GM06990 (cell line): ENCODE data around the gene VDAC2.

Source experiments
- DNase-seq: peaks from one replicate; pipeline ENCODE4 v3.0.0-alpha.2; 2011; ENCODE audit not compliant: insufficient read length; ENCODE audit errors: extremely low read depth
- H3K27me3 ChIP-seq: replicated peaks from 2 replicates; pipeline ENCODE4 v1.6.0; 2011; ENCODE audit warnings: low read length; ENCODE audit not compliant: control insufficient read depth, insufficient read depth
- H3K36me3 ChIP-seq: 2 replicates; pipeline ENCODE4 v1.5.1; 2011; ENCODE audit warnings: low read length; ENCODE audit not compliant: control insufficient read depth, insufficient read depth
- H3K4me3 ChIP-seq: replicated peaks from 2 replicates; pipeline ENCODE4 v1.5.1; 2011; ENCODE audit warnings: low read depth, mild to moderate bottlenecking, control low read depth, low read length
- TF ChIP-seq, protein P1 (sequence below): IDR thresholded peaks from 2 replicates; pipeline ENCODE4 v1.5.1; 2011; ENCODE audit warnings: low read length, control low read depth, mild to moderate bottlenecking, inconsistent platforms; ENCODE audit not compliant: insufficient read depth, poor library complexity, severe bottlenecking

VDAC2 gene

DNA sequence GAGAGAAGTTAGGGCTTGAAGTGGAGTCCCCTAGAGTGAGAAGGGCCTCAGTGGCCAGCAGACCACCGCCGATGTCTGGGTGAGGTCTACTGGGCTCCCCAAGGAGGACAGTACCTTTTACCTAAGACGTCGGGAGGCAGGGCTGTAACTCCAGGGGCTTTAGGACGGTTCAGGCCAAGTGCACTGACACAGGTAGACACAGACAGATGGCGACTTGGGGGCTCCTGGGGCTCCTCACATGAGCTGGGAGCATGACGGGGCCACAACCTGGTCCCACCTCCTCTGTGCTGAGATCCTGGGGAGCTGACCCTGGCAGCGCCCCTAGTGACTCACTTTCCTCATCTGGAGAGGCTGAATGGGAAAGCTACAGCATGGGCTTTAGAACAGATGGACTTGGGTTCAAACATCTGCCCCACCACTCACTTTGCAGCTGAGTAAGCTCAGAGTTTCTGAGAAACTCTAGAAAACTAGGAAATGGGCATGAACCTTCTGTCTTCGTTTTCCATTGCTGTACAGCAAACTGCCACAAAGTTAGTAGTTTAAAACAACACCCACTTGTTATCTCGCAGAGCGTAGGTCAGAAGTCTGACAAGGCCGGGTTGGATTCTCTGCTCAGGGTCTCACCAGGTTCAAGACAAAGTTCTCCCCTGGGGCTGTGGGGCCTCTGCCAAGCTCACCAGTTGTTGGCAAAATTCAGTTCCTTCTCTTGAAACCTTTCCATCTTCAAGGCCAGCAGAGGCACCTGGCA lies 29.9 kb downstream of the VDAC2 start:
- no peak for DNase-seq
- TF ChIP-seq, protein P1, sequence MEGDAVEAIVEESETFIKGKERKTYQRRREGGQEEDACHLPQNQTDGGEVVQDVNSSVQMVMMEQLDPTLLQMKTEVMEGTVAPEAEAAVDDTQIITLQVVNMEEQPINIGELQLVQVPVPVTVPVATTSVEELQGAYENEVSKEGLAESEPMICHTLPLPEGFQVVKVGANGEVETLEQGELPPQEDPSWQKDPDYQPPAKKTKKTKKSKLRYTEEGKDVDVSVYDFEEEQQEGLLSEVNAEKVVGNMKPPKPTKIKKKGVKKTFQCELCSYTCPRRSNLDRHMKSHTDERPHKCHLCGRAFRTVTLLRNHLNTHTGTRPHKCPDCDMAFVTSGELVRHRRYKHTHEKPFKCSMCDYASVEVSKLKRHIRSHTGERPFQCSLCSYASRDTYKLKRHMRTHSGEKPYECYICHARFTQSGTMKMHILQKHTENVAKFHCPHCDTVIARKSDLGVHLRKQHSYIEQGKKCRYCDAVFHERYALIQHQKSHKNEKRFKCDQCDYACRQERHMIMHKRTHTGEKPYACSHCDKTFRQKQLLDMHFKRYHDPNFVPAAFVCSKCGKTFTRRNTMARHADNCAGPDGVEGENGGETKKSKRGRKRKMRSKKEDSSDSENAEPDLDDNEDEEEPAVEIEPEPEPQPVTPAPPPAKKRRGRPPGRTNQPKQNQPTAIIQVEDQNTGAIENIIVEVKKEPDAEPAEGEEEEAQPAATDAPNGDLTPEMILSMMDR: no peak
- Histone ChIP-seq H3K27me3 (no peaks in the 10 kb centered on the region; the same call in 1 of the 2 replicates), H3K4me3 (no peak overlapping the region), H3K36me3 (no peaks in the 10 kb centered on the region)

DNA sequence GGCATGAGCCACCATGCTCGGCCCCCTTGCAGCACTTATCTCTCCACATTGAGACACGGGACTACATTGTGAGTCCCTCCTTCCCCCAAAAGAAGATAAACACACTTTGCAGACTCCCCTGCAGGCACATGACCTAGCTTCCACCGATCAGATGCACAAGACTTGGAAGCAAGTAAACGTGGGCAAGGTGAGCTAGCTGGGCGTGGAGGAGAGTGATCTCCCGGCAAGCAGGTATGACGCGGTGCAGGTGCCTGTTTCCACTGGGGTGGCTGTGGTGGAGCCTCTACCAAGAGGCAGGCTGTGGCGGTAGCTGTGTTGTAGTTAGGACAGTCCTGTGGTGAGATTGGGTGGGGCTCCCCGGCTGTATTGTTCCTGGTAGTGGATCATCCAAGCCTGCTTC lies 32.8 kb downstream of the VDAC2 start:
- DNase-seq: no peak
- Histone ChIP-seq H3K4me3 (no peak overlapping the region), H3K27me3 (no peaks in the 10 kb centered on the region; the same call in 1 of the 2 replicates), H3K36me3 (no peaks in the 10 kb centered on the region)
- TF ChIP-seq, protein P1: no peak

- H3K36me3 ChIP-seq: no peaks in the 10 kb centered on the region
- no peak overlapping the region for H3K4me3 ChIP-seq
- no peak for DNase-seq
- TF ChIP-seq, protein P1: no peak
- H3K27me3 ChIP-seq: no peaks in the 10 kb centered on the region
Observed at GRCh38 chr10:75244487-75245353, 34.1 kb downstream of the VDAC2 start.

GRCh38 chr10:75245354-75246250 lies 35.0 kb downstream of the VDAC2 start:
- H3K4me3 ChIP-seq: no peak overlapping the region
- DNase-seq: no peak
- TF ChIP-seq, protein P1: no peak
- H3K27me3 ChIP-seq: no peaks in the 10 kb centered on the region
- H3K36me3 ChIP-seq: no peaks in the 10 kb centered on the region

GRCh38 chr10:75246506-75246905 lies 35.9 kb downstream of the VDAC2 start:
- TF ChIP-seq, protein P1: no peak
- Histone ChIP-seq H3K4me3 (no peak overlapping the region), H3K27me3 (no peaks in the 10 kb centered on the region), H3K36me3 (no peaks in the 10 kb centered on the region)
- no peak for DNase-seq
